BLaER1 treated with 17β-estradiol and CSF1 and Interleukin-3, amounts not matched to agents 10 nM and 100 nM (cell line): ENCODE data around the gene ALDH5A1.
"Not testable (repeated sequence)": the region's sequence is repeated elsewhere in the genome, so short reads cannot be mapped to it uniquely, and the experiment has no call there.

ENCODE experiments used
- H3K27ac ChIP-seq, 11 experiments: shearing (Covaris generic); formaldehyde crosslinking; 2 replicates each; pipeline ENCODE4 v1.8.1; 2022
- H3K27me3 ChIP-seq, 11 experiments: shearing (Covaris generic); formaldehyde crosslinking; 2 replicates each; pipeline ENCODE4 v1.8.1; 2022
- H3K36me3 ChIP-seq, 11 experiments: shearing (Covaris generic); formaldehyde crosslinking; 2 replicates each; pipeline ENCODE4 v1.8.1; 2022
- H3K4me1 ChIP-seq, 10 experiments: shearing (Covaris generic); formaldehyde crosslinking; 2 replicates each; pipeline ENCODE4 v1.8.1; 2022
- H3K4me2 ChIP-seq, 11 experiments: shearing (Covaris generic); formaldehyde crosslinking; 2 replicates each; pipeline ENCODE4 v1.8.1; 2022
- H3K4me3 ChIP-seq, 10 experiments: shearing (Covaris generic); formaldehyde crosslinking; 2 replicates each; pipeline ENCODE4 v1.8.1; 2022
- H3K9ac ChIP-seq, 11 experiments: shearing (Covaris generic); formaldehyde crosslinking; 2 replicates each; pipeline ENCODE4 v1.8.1; 2022
- H3K9me3 ChIP-seq, 11 experiments: shearing (Covaris generic); formaldehyde crosslinking; replicated peaks in 1 of 11; 2 replicates each; pipeline ENCODE4 v1.8.1; 2022
- H4K20me1 ChIP-seq, 11 experiments: shearing (Covaris generic); formaldehyde crosslinking; 2 replicates each; pipeline ENCODE4 v1.8.1; 2022
- Cebpa-rat ChIP-seq, 11 experiments: shearing (Covaris generic); IDR thresholded peaks; 2 replicates each; pipeline ENCODE4 v1.8.1; 2022

The ALDH5A1 gene

GRCh38 chr6:24497254-24497970 lies 2.6 kb downstream of the ALDH5A1 start:
- peaks cover 5 to 28% (median 19%) of the 10 kb centered on the region in 10 experiments; a peak in 19 of 20 replicates for H3K4me1 ChIP-seq
- H3K4me2 ChIP-seq: no peak overlapping the region
- H3K27ac ChIP-seq: no peak overlapping the region
- no peak overlapping the region for H3K9ac ChIP-seq
- TF ChIP-seq Cebpa-rat (IDR thresholded peaks at IDR 0.05): no peak
- H3K4me3 ChIP-seq: no peak overlapping the region
- H3K36me3 ChIP-seq: peaks cover 0 to 28% (median 19%) of the 10 kb centered on the region in 11 experiments; a peak in 14 of 22 replicates
- peaks cover 7 to 20% (median 13%) of the 10 kb centered on the region in 11 experiments; a peak in 19 of 22 replicates for H3K9me3 ChIP-seq
- no peaks in the 10 kb centered on the region; a peak in 1 of 22 replicates for H3K27me3 ChIP-seq
- no peaks in the 10 kb centered on the region; a peak in 1 of 22 replicates for H4K20me1 ChIP-seq

- TF ChIP-seq Cebpa-rat (IDR thresholded peaks at IDR 0.05): no peak
- Histone ChIP-seq H3K9me3 (peaks cover 7 to 20% (median 13%) of the 10 kb centered on the region in 11 experiments; a peak in 19 of 22 replicates), H3K4me2 (no peak overlapping the region), H3K4me1 (peaks cover 0 to 14% (median 7%) of the 10 kb centered on the region in 10 experiments; a peak in 15 of 20 replicates), H3K27me3 (no peaks in the 10 kb centered on the region), H3K36me3 (peaks cover 0 to 56% (median 44%) of the 10 kb centered on the region in 11 experiments; a peak in 15 of 22 replicates), H3K9ac (no peak overlapping the region), H3K27ac (no peak overlapping the region), H3K4me3 (no peak overlapping the region), H4K20me1 (no peaks in the 10 kb centered on the region)
Measured at GRCh38 chr6:24500683-24501082, 5.9 kb downstream of the ALDH5A1 start.

DNA sequence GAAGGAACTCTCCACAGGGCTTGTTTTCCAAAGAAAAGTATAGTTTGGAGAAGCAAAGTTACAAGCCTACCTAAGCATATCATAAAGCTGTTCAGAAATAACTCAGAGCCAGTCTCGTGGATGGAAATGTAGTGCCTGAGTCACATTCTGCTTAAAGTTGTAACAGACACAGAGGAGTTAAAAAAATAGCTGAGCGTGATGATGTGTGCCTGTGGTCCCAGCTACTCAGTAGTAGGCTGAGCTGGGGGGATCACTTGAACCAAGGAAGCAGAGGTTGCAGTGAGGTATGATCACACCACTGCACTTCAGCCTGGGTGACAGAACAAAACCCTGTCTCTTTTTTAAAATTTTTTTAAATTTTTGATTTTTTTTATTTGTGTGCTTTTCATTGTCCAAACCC lies 6.6 kb downstream of the ALDH5A1 start:
- no peak overlapping the region for H3K4me2 ChIP-seq
- H3K27me3 ChIP-seq: no peaks in the 10 kb centered on the region
- H3K9me3 ChIP-seq: peaks cover 7 to 20% (median 13%) of the 10 kb centered on the region in 11 experiments; a peak in 19 of 22 replicates
- no peak overlapping the region for H3K9ac ChIP-seq
- no peak overlapping the region for H3K4me3 ChIP-seq
- no peak overlapping the region for H3K27ac ChIP-seq
- no peak for TF ChIP-seq Cebpa-rat (IDR thresholded peaks at IDR 0.05)
- peaks cover 0 to 7% (median under 1%) of the 10 kb centered on the region in 10 experiments; a peak in 8 of 20 replicates for H3K4me1 ChIP-seq
- no peaks in the 10 kb centered on the region for H4K20me1 ChIP-seq
- H3K36me3 ChIP-seq: peaks cover 0 to 63% (median 45%) of the 10 kb centered on the region in 11 experiments; a peak in 15 of 22 replicates

- Histone ChIP-seq H3K9me3 (peaks cover 7 to 20% (median 12%) of the 10 kb centered on the region in 11 experiments; a peak in 19 of 22 replicates), H3K9ac (no peak overlapping the region), H4K20me1 (no peaks in the 10 kb centered on the region), H3K4me3 (no peak overlapping the region), H3K27ac (no peak overlapping the region), H3K4me1 (peaks cover 0 to 7% (median 0%) of the 10 kb centered on the region in 10 experiments; a peak in 2 of 20 replicates), H3K36me3 (peaks cover 0 to 62% (median 46%) of the 10 kb centered on the region in 11 experiments; a peak in 16 of 22 replicates), H3K4me2 (no peak overlapping the region), H3K27me3 (no peaks in the 10 kb centered on the region)
- no peak for TF ChIP-seq Cebpa-rat (IDR thresholded peaks at IDR 0.05)
Measured at GRCh38 chr6:24501914-24502313, 7.1 kb downstream of the ALDH5A1 start.

GRCh38 chr6:24504287-24504648 lies 9.5 kb downstream of the ALDH5A1 start:
- Histone ChIP-seq H3K4me3 (no peak overlapping the region), H3K4me2 (no peak overlapping the region), H3K36me3 (peaks cover 0 to 67% (median 41%) of the 10 kb centered on the region in 11 experiments; a peak in 16 of 22 replicates), H3K9ac (no peak overlapping the region), H3K27me3 (no peaks in the 10 kb centered on the region), H4K20me1 (no peaks in the 10 kb centered on the region), H3K4me1 (peaks cover 0 to 7% (median 0%) of the 10 kb centered on the region in 10 experiments; a peak in 2 of 20 replicates), H3K9me3 (peaks cover 6 to 23% (median 14%) of the 10 kb centered on the region in 11 experiments; a peak in 18 of 22 replicates), H3K27ac (no peak overlapping the region)
- no peak for TF ChIP-seq Cebpa-rat (IDR thresholded peaks at IDR 0.05)

DNA sequence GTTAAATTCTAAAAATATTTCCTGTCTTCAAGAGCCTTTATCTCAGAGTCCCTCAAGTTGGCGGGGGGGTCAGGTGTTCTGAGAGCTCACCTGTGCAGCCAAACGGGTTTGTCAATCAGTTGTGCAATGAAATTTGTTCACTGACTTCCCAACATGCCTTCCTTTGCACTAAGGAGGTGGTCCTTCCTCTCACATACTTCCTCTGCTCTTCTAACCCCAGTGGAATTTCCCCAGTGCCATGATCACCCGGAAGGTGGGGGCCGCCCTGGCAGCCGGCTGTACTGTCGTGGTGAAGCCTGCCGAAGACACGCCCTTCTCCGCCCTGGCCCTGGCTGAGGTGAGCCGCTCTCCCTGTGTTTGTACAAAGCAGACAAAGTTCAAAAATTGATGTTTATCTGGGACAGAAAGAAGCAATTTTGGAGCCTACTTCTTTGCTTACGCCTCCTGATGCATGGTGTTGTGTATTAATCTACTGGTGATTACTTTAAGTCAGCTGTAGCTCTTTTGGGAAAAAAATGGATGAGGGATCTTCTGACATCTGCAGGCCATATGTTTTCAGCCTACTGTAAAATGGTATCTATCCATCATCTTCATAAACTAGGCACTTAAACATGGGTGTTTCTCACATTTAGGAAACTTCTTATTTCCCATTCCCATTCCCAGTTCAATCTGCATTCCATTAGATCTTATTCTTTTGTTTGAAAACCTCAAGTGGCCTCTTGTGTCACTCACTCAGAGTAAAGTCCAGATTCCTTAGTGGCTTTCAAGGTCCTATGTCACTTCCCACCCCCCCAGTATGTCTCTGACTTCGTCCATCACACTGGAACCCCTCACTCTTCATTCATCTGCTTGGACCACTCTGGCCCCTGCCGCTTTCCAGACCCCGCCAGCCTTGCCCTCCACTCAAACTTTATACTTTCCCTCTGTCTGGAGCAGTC lies 10.1 kb downstream of the ALDH5A1 start:
- no peak for TF ChIP-seq Cebpa-rat (IDR thresholded peaks at IDR 0.05)
- peak overlapping the region in 1 of 11 experiments; percentile 21; a peak in 1 of 22 replicates for H3K4me2 ChIP-seq

GRCh38 chr6:24506814-24507520 lies 12.2 kb downstream of the ALDH5A1 start:
- Histone ChIP-seq H3K27ac (no peak overlapping the region), H3K36me3 (peaks cover 0 to 80% (median 44%) of the 10 kb centered on the region in 11 experiments; a peak in 16 of 22 replicates), H3K27me3 (no peaks in the 10 kb centered on the region), H3K4me2 (no peak overlapping the region), H4K20me1 (no peaks in the 10 kb centered on the region), H3K4me1 (peaks cover 0 to 7% (median 0%) of the 10 kb centered on the region in 10 experiments; a peak in 2 of 20 replicates), H3K9ac (no peak overlapping the region), H3K4me3 (no peak overlapping the region), H3K9me3 (peaks cover 6 to 23% (median 14%) of the 10 kb centered on the region in 11 experiments; a peak in 18 of 22 replicates)
- no peak for TF ChIP-seq Cebpa-rat (IDR thresholded peaks at IDR 0.05)

More for the DNA sequence above, 10.1 kb downstream of the ALDH5A1 start:
- H3K36me3 ChIP-seq: peaks cover 0 to 69% (median 41%) of the 10 kb centered on the region in 11 experiments; a peak in 16 of 22 replicates
- no peaks in the 10 kb centered on the region for H3K27me3 ChIP-seq
- no peak overlapping the region for H3K4me3 ChIP-seq
- no peak overlapping the region for H3K27ac ChIP-seq
- H3K9ac ChIP-seq: no peak overlapping the region
- H3K4me1 ChIP-seq: peaks cover 0 to 7% (median 0%) of the 10 kb centered on the region in 10 experiments; a peak in 2 of 20 replicates
- H4K20me1 ChIP-seq: no peaks in the 10 kb centered on the region
- H3K9me3 ChIP-seq: peaks cover 6 to 23% (median 14%) of the 10 kb centered on the region in 11 experiments; a peak in 18 of 22 replicates

GRCh38 chr6:24511976-24512375 lies 17.2 kb downstream of the ALDH5A1 start:
- H3K9me3 ChIP-seq: peaks cover 6 to 18% (median 11%) of the 10 kb centered on the region in 11 experiments; a peak in 18 of 22 replicates
- peaks cover 0 to 79% (median 43%) of the 10 kb centered on the region in 11 experiments; a peak in 16 of 22 replicates for H3K36me3 ChIP-seq
- H3K4me2 ChIP-seq, H4K20me1 ChIP-seq, H3K4me1 ChIP-seq, H3K4me3 ChIP-seq, H3K27ac ChIP-seq, H3K27me3 ChIP-seq, H3K9ac ChIP-seq: not testable (repeated sequence)
